GDM1 (cell line): ENCODE data around the gene PPP4R1.
"Not testable (repeated sequence)": the region's sequence is repeated elsewhere in the genome, so short reads cannot be mapped to it uniquely, and the experiment has no call there.

Experiments used
- DNase-seq: peaks from one replicate; lab custom pipeline; 2025; lab: John Stamatoyannopoulos, UW

Gene PPP4R1

GRCh38 chr18:9628984-9629383, 14.6 kb upstream of the PPP4R1 start:
- no peak for DNase-seq

GRCh38 chr18:9627642-9628041, 13.3 kb upstream of the PPP4R1 start:
- DNase-seq = no peak

GRCh38 chr18:9619990-9620389, 5.6 kb upstream of the PPP4R1 start:
- no peak for DNase-seq

- no peak for DNase-seq
Measured at GRCh38 chr18:9619545-9619944, 5.2 kb upstream of the PPP4R1 start.

GRCh38 chr18:9619056-9619455, 4.7 kb upstream of the PPP4R1 start:
- no peak for DNase-seq

GRCh38 chr18:9617006-9617542, 2.7 kb upstream of the PPP4R1 start:
- DNase-seq = no peak

GRCh38 chr18:9616049-9616448, 1.7 kb upstream of the PPP4R1 start:
- DNase-seq = no peak

GRCh38 chr18:9615280-9615797, 980 bp upstream of the PPP4R1 start:
- no peak for DNase-seq

- peak; percentile 29 for DNase-seq
Measured at GRCh38 chr18:9613550-9614400, 584 bp downstream of the PPP4R1 start.

GRCh38 chr18:9612977-9613376, 1.4 kb downstream of the PPP4R1 start:
- no peak for DNase-seq

GRCh38 chr18:9612215-9612830, 2.0 kb downstream of the PPP4R1 start:
- peak; percentile 20 for DNase-seq

GRCh38 chr18:9609190-9609589, 5.2 kb downstream of the PPP4R1 start:
- no peak for DNase-seq

- DNase-seq = no peak
Measured at GRCh38 chr18:9608728-9609127, 5.6 kb downstream of the PPP4R1 start.

- no peak for DNase-seq
Measured at GRCh38 chr18:9608298-9608697, 6.1 kb downstream of the PPP4R1 start.

GRCh38 chr18:9607111-9607510, 7.2 kb downstream of the PPP4R1 start:
- not testable (repeated sequence) for DNase-seq

- no peak for DNase-seq
Measured at GRCh38 chr18:9606039-9606438, 8.3 kb downstream of the PPP4R1 start.

- no peak for DNase-seq
Measured at GRCh38 chr18:9604348-9604747, 10.0 kb downstream of the PPP4R1 start.

GRCh38 chr18:9599328-9599727, 15.0 kb downstream of the PPP4R1 start:
- no peak for DNase-seq

GRCh38 chr18:9597609-9598008, 16.8 kb downstream of the PPP4R1 start:
- no peak for DNase-seq

- no peak for DNase-seq
Measured at GRCh38 chr18:9596843-9597526, 17.4 kb downstream of the PPP4R1 start.

- DNase-seq = no peak
Measured at GRCh38 chr18:9596226-9596625, 18.1 kb downstream of the PPP4R1 start.

- DNase-seq = no peak
Measured at GRCh38 chr18:9594823-9595596, 19.3 kb downstream of the PPP4R1 start.
